Choroid plexus epithelial cell (primary cell): ENCODE measurements around the gene THEM4.
A peak's percentile ranks its signal among the peaks of the same experiment; 100 is the strongest.

Experiments
- DNase-seq: peaks from one replicate; pipeline ENCODE4 v3.0.0-alpha.2; 2010; ENCODE audit warnings: low read depth
- H3K4me3 ChIP-seq: 2 replicates; pipeline ENCODE4 v1.5.1; 2011; ENCODE audit warnings: low read depth, mild to moderate bottlenecking, control low read depth, low read length, moderate library complexity
- CTCF ChIP-seq: conservative IDR thresholded peaks from 2 replicates; pipeline ENCODE4 v1.5.1; 2011; ENCODE audit warnings: low read depth, mild to moderate bottlenecking, control low read depth, inconsistent platforms, low read length, moderate library complexity

THEM4 gene

GRCh38 chr1:151934048-151934493, 24.8 kb upstream of the THEM4 start:
- TF ChIP-seq CTCF: peak; percentile 90
- DNase-seq: peak; percentile 74
- no peak overlapping the region for H3K4me3 ChIP-seq

GRCh38 chr1:151924691-151925587, 15.6 kb upstream of the THEM4 start:
- DNase-seq: peak; percentile 49
- TF ChIP-seq CTCF: no peak
- no peak overlapping the region for H3K4me3 ChIP-seq

- DNase-seq: no peak
- TF ChIP-seq CTCF: no peak
- H3K4me3 ChIP-seq: no peak overlapping the region
These were observed 14.1 kb upstream of the THEM4 start for GRCh38 chr1:151923422-151923821.

GRCh38 chr1:151920149-151920548, 10.8 kb upstream of the THEM4 start:
- TF ChIP-seq CTCF: no peak
- no peak for DNase-seq
- H3K4me3 ChIP-seq: no peak overlapping the region

GRCh38 chr1:151918819-151919610, 9.7 kb upstream of the THEM4 start:
- no peak for DNase-seq
- TF ChIP-seq CTCF: no peak
- H3K4me3 ChIP-seq: no peak overlapping the region

GRCh38 chr1:151918156-151918555, 8.8 kb upstream of the THEM4 start:
- H3K4me3 ChIP-seq: no peak overlapping the region
- no peak for DNase-seq
- no peak for TF ChIP-seq CTCF
